ENCODE measurements around the gene GJA4.

DNA sequence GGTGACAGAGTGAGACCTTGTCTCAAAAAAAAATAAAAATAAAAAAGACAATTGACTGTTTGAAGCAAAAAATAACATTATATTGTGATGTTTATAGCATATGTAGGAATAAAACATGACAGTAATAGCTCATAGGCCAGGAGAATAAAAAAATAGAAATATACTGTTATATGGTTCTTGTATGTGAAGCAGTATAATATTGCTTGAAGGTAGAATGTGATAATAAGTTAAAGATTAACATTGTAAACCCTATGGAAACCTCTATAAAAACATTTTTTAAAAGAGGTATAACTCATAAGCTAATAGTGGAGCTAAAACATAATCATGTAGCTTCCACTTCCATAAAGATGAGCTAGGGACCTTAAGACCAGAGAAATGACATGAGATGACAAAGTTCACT lies 23.5 kb downstream of the GJA4 start:
- no peak for TF ChIP-seq POLR2A (IDR thresholded peaks at IDR 0.05)
- TF ChIP-seq, protein P1, sequence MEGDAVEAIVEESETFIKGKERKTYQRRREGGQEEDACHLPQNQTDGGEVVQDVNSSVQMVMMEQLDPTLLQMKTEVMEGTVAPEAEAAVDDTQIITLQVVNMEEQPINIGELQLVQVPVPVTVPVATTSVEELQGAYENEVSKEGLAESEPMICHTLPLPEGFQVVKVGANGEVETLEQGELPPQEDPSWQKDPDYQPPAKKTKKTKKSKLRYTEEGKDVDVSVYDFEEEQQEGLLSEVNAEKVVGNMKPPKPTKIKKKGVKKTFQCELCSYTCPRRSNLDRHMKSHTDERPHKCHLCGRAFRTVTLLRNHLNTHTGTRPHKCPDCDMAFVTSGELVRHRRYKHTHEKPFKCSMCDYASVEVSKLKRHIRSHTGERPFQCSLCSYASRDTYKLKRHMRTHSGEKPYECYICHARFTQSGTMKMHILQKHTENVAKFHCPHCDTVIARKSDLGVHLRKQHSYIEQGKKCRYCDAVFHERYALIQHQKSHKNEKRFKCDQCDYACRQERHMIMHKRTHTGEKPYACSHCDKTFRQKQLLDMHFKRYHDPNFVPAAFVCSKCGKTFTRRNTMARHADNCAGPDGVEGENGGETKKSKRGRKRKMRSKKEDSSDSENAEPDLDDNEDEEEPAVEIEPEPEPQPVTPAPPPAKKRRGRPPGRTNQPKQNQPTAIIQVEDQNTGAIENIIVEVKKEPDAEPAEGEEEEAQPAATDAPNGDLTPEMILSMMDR (IDR thresholded peaks at IDR 0.05 in 4 of 5, conservative IDR thresholded peaks at IDR 0.05 in 1 of 5) = no peak

All from gastrocnemius medialis (tissue), 4 donors.